Measurements from ENCODE around the gene GUK1.
A peak's percentile ranks its signal among the peaks of the same experiment; 100 is the strongest.

The GUK1 gene

GRCh38 chr1:228131766-228132165, 8.3 kb upstream of the GUK1 start:
- no peak for DNase-seq (ENCODE audit: low spot score)

GRCh38 chr1:228134591-228134990, 5.5 kb upstream of the GUK1 start:
- DNase-seq (ENCODE audit: low spot score), result no peak

- no peak for DNase-seq (ENCODE audit: low spot score)
Observed at GRCh38 chr1:228136901-228137300, 3.2 kb upstream of the GUK1 start.

- DNase-seq (ENCODE audit: low spot score), result no peak
Observed at GRCh38 chr1:228139406-228139930, 611 bp upstream of the GUK1 start.

GRCh38 chr1:228140724-228141225, 696 bp downstream of the GUK1 start:
- DNase-seq (ENCODE audit: low spot score), result peak; percentile 34

- DNase-seq (ENCODE audit: low spot score), result no peak
Observed at GRCh38 chr1:228141226-228142044, 1.4 kb downstream of the GUK1 start.

- DNase-seq (ENCODE audit: low spot score), result peak; percentile 45
Observed at GRCh38 chr1:228142155-228142691, 2.1 kb downstream of the GUK1 start.

GRCh38 chr1:228142701-228143136, 2.6 kb downstream of the GUK1 start:
- DNase-seq (ENCODE audit: low spot score), result no peak

GRCh38 chr1:228143480-228144192, 3.6 kb downstream of the GUK1 start:
- no peak for DNase-seq (ENCODE audit: low spot score)

- DNase-seq (ENCODE audit: low spot score), result peak; percentile 31
Observed at GRCh38 chr1:228144193-228144992, 4.3 kb downstream of the GUK1 start.

GRCh38 chr1:228144993-228145343, 4.9 kb downstream of the GUK1 start:
- no peak for DNase-seq (ENCODE audit: low spot score)

- DNase-seq (ENCODE audit: low spot score), result no peak
Observed at GRCh38 chr1:228145463-228146416, 5.7 kb downstream of the GUK1 start.

- no peak for DNase-seq (ENCODE audit: low spot score)
Observed at GRCh38 chr1:228146417-228147150, 6.5 kb downstream of the GUK1 start.

- DNase-seq (ENCODE audit: low spot score), result no peak
Observed at GRCh38 chr1:228147151-228147693, 7.1 kb downstream of the GUK1 start.

GRCh38 chr1:228147768-228148167, 7.7 kb downstream of the GUK1 start:
- no peak for DNase-seq (ENCODE audit: low spot score)

- no peak for DNase-seq (ENCODE audit: low spot score)
Observed at GRCh38 chr1:228148196-228148861, 8.2 kb downstream of the GUK1 start.

GRCh38 chr1:228148935-228149405, 8.9 kb downstream of the GUK1 start:
- no peak for DNase-seq (ENCODE audit: low spot score)

GRCh38 chr1:228149406-228150119, 9.5 kb downstream of the GUK1 start, which contains the start of gene GJC2:
TSS of gene GJC2 (plus strand) at chr1:228149930. CDS start at chr1:228157759, 7,829 bp downstream.
- DNase-seq (ENCODE audit: low spot score), result no peak

All from NAMALWA (cell line).